Peyer's patch (tissue), 4 donors: ENCODE results near the gene PGAP6.

Experiments
- CTCF ChIP-seq, 6 experiments: fragments of 450-650 bp in 4 of 6; fragments of 200-600 bp in 2 of 6; sonication (generic) in 1 of 6; IDR thresholded peaks; one replicate each; pipeline ENCODE4 v1.5.1; 2017 to 2019; ENCODE audit warnings: antibody characterized with exemption in 6 of 6, mild to moderate bottlenecking in 3 of 6, moderate library complexity in 1 of 6
- POLR2A ChIP-seq, 2 donors: fragments of 450-650 bp; IDR thresholded peaks; one replicate each; pipeline ENCODE4 v1.5.1; 2017; ENCODE audit warnings: antibody characterized with exemption in 2 of 2, mild to moderate bottlenecking in 2 of 2, moderate library complexity in 2 of 2

GRCh38 chr16:396605-397004 lies 14.8 kb upstream of the PGAP6 start:
- TF ChIP-seq CTCF (IDR thresholded peaks at IDR 0.05) (no peak), POLR2A (IDR thresholded peaks at IDR 0.05) (no peak)
